Activated CD4-positive, alpha-beta T cell treated with anti-CD3 and anti-CD28 coated beads, Interleukin-2, amount 10 ng/mL, durations not matched to agents 7 days and 5 days (primary cell): ENCODE measurements around the gene CGN. TPM values are rescaled to one million over a fixed set of nuclear protein-coding genes. Genes with fewer than 3 reads are reported as not detected.
"Not testable (repeated sequence)": the region's sequence is repeated elsewhere in the genome, so short reads cannot be mapped to it uniquely, and the experiment has no call there.

Experiments used
- CTCF ChIA-PET: fragments of 350-600 bp; sonication (Branson Sonifier 250); formaldehyde crosslinking; loops from one replicate; lab custom pipeline; 2021; ENCODE audit warnings: antibody characterized with exemption; lab: Charles Lee
- POLR2A ChIA-PET: fragments of 350-600 bp; sonication (Branson Sonifier 250); formaldehyde crosslinking; loops from one replicate; lab custom pipeline; 2021; ENCODE audit warnings: antibody characterized with exemption; lab: Charles Lee
- DNase-seq: peaks from one replicate; pipeline ENCODE4 v3.0.0-alpha.2; 2020
- H3K27ac Mint-ChIP-seq: one replicate; pipeline ENCODE4 v1.8.0; 2021; ENCODE audit warnings: mild to moderate bottlenecking, moderate library complexity, mixed read lengths
- H3K27me3 Mint-ChIP-seq: one replicate; pipeline ENCODE4 v1.8.0; 2021; ENCODE audit warnings: mixed read lengths
- H3K36me3 Mint-ChIP-seq: one replicate; pipeline ENCODE4 v1.8.0; 2021; ENCODE audit warnings: low read depth, mixed read lengths
- H3K4me1 Mint-ChIP-seq: one replicate; pipeline ENCODE4 v1.8.0; 2021; ENCODE audit warnings: mixed read lengths
- H3K4me3 Mint-ChIP-seq: one replicate; pipeline ENCODE4 v1.8.0; 2021; ENCODE audit warnings: mild to moderate bottlenecking, moderate library complexity, mixed read lengths
- H3K9me3 Mint-ChIP-seq: one replicate; pipeline ENCODE4 v1.8.0; 2021; ENCODE audit warnings: mixed read lengths
- total RNA-seq, 2 experiments: library from RNA; stranded (reverse); gene quantifications; one replicate each; pipeline ENCODE4 v1.2.3, GENCODE V29; 2021

Gene CGN
- total RNA-seq, 2 experiments from 2014 or later, result 0.17 to 0.30 TPM

DNA sequence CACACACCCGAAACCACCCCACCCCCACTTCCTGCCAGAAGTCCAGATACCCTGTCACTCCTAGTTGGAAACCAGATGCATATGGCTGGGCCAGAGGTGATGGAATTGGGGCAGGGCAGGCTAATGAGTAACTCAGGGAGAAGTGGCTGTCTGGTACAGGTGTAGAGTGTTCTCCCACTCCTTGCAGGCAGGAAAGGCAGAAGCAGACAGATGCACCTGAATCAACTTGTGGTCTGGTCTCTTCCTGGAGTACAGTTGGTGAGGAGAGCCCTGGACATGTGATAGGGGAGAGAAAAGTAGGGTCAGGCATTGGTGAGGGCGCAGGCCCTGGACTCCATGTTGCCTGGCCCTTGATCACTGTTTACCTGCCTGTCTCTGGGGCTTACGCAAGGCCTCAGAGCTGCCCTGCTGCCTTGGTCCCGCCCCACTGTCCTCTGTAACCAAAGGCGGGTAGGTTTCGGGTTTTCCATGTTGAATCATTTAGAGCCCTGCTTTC is 2.5 kb downstream of the CGN start:
- POLR2A ChIA-PET, result no interaction called here
- Mint-ChIP-seq H3K27ac (no peak overlapping the region), H3K36me3 (no peaks in the 10 kb centered on the region), H3K9me3 (no peaks in the 10 kb centered on the region), H3K27me3 (peaks cover 2% of the 10 kb centered on the region), H3K4me3 (no peak overlapping the region), H3K4me1 (peaks cover 29% of the 10 kb centered on the region)
- no peak for DNase-seq
- CTCF ChIA-PET, result interaction anchor here (0.7 to 2.1 kb wide), 2 partner anchors 11 to 29 kb away, joined by 3 to 6 read pairs; no protein-coding TSS in a partner anchor

DNA sequence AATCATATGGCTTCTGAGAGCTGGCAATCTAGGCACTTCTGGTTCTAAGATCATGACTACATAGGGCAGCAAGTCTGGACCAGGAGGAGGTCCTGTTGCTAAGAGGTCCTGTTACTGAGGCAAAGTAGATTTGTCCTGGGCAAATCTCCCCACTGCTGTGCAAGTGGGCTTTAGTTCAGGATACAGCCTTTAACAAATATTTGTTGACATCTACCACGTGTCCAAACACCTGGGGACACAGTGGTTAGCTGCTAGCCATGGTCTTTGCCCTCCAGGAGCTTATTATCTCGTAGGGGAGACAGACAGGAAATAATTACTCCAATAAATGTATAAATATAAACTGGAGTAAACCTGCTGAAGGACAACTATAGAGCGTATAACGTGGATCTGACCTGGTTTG is 3.2 kb downstream of the CGN start:
- H3K27me3 Mint-ChIP-seq, result peaks cover 2% of the 10 kb centered on the region
- H3K9me3 Mint-ChIP-seq, result no peaks in the 10 kb centered on the region
- no peak overlapping the region for H3K4me3 Mint-ChIP-seq
- H3K27ac Mint-ChIP-seq, result no peak overlapping the region
- CTCF ChIA-PET, result interaction anchor here (2.1 kb wide), 1 partner anchor 12 kb away, joined by 6 read pairs; no protein-coding TSS in a partner anchor
- POLR2A ChIA-PET, result no interaction called here
- no peaks in the 10 kb centered on the region for H3K36me3 Mint-ChIP-seq
- DNase-seq, result no peak
- peaks cover 29% of the 10 kb centered on the region for H3K4me1 Mint-ChIP-seq

DNA sequence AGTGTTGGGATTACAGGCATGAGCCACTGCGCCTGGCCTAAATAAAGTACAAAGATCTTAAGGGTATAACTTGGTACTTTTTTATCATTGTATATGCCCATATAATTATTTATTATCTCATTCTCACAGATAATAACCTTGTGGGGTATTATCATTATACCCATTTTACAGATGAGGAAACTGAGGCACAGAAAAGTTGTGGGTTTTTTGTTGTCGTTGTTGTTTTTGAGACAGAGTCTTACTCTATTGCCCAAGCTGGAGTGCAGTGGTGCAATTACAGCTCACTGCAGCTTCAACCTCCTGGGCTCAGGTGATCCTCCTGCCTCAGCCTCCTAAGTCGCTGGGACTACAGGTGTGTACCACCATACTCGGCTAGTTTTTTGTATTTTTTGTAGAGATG is 4.1 kb downstream of the CGN start:
- H3K36me3 Mint-ChIP-seq, result no peaks in the 10 kb centered on the region
- H3K4me3 Mint-ChIP-seq, result no peak overlapping the region
- POLR2A ChIA-PET, result no interaction called here
- DNase-seq, result no peak
- H3K9me3 Mint-ChIP-seq, result no peaks in the 10 kb centered on the region
- peaks cover 30% of the 10 kb centered on the region for H3K4me1 Mint-ChIP-seq
- CTCF ChIA-PET, result interaction anchor here (2.1 kb wide), 1 partner anchor 13 kb away, joined by 6 read pairs; no protein-coding TSS in a partner anchor
- H3K27me3 Mint-ChIP-seq, result peaks cover 2% of the 10 kb centered on the region
- H3K27ac Mint-ChIP-seq, result no peak overlapping the region

DNA sequence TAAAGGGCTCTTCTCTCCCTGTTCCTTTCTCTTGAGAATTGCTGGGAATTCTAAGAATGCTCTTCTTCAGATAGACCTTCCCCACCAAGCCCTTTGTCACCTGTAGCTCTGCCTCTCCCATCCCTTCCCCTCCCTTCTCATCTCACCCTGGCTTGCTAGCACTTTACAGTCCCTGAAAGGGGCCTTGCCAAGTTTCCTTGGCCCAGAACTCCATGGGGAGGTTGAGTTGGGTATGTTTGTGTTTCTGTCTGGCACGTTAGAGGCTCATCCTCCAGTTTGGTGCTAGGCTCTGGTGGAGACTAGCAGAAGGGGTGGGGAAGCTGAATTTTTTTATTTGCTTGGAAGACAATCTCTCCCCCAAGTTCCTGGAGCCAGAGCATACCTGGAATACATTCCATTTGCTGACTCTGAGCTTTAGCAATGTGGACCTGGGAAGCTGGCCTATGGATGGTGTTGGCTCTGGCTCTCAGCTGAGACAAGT is 4.9 kb downstream of the CGN start:
- DNase-seq, result no peak
- Mint-ChIP-seq H3K36me3 (no peaks in the 10 kb centered on the region), H3K27ac (no peak overlapping the region), H3K4me3 (no peak overlapping the region), H3K4me1 (peaks cover 27% of the 10 kb centered on the region), H3K9me3 (no peaks in the 10 kb centered on the region), H3K27me3 (no peaks in the 10 kb centered on the region)
- ChIA-PET POLR2A (no interaction called here), CTCF (no interaction called here)

DNA sequence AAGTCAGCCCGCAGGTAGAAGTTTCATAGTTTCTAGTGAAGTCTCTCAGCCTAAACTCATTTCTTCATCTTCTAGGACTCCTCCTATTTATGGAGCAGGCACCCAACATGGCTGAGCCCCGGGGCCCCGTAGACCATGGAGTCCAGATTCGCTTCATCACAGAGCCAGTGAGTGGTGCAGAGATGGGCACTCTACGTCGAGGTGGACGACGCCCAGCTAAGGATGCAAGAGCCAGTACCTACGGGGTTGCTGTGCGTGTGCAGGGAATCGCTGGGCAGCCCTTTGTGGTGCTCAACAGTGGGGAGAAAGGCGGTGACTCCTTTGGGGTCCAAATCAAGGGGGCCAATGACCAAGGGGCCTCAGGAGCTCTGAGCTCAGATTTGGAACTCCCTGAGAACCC is 7.2 kb downstream of the CGN start:
- ChIA-PET CTCF (interaction anchor here (0.6 kb wide), 1 partner anchor 46 kb away, joined by 4 read pairs; no protein-coding TSS in a partner anchor), POLR2A (no interaction called here)
- H3K4me3 Mint-ChIP-seq, result no peak overlapping the region
- H3K9me3 Mint-ChIP-seq, result no peaks in the 10 kb centered on the region
- H3K4me1 Mint-ChIP-seq, result peaks cover 11% of the 10 kb centered on the region
- no peaks in the 10 kb centered on the region for H3K27me3 Mint-ChIP-seq
- no peak overlapping the region for H3K27ac Mint-ChIP-seq
- no peak for DNase-seq
- no peaks in the 10 kb centered on the region for H3K36me3 Mint-ChIP-seq

DNA sequence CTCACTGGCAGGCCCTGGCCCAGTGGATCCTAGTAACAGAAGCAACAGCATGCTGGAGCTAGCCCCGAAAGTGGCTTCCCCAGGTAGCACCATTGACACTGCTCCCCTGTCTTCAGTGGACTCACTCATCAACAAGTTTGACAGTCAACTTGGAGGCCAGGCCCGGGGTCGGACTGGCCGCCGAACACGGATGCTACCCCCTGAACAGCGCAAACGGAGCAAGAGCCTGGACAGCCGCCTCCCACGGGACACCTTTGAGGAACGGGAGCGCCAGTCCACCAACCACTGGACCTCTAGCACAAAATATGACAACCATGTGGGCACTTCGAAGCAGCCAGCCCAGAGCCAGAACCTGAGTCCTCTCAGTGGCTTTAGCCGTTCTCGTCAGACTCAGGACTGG is 7.7 kb downstream of the CGN start:
- POLR2A ChIA-PET, result no interaction called here
- no peak for DNase-seq
- H3K27ac Mint-ChIP-seq, result no peak overlapping the region
- CTCF ChIA-PET, result interaction anchor here (1.4 kb wide), 1 partner anchor 106 kb away, joined by 4 read pairs; no protein-coding TSS in a partner anchor
- no peak overlapping the region for H3K4me3 Mint-ChIP-seq
- no peaks in the 10 kb centered on the region for H3K9me3 Mint-ChIP-seq
- H3K36me3 Mint-ChIP-seq, result no peaks in the 10 kb centered on the region
- peaks cover 6% of the 10 kb centered on the region for H3K4me1 Mint-ChIP-seq
- H3K27me3 Mint-ChIP-seq, result no peaks in the 10 kb centered on the region

DNA sequence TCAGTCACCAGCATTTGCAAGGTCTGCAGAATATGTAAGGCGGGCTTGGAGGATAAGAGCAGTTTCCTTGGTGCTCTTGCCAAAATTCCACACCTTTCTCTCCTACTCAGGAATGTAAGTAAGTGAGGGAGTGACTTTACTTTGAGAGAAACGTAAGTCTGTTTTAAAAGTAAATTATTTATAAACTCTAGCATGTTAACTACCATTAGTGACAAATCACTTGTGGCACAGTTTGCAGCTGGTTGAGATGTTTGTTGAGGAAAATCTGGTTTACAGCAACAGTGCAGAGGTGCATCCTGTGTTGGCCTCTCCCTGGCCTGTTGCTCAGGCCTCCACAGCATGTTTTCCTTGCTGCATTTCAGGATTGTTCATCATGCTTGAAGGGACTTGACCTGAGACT is 8.5 kb downstream of the CGN start:
- DNase-seq, result no peak
- H3K36me3 Mint-ChIP-seq, result no peaks in the 10 kb centered on the region
- no peak overlapping the region for H3K4me3 Mint-ChIP-seq
- no peaks in the 10 kb centered on the region for H3K9me3 Mint-ChIP-seq
- H3K4me1 Mint-ChIP-seq, result peaks cover 4% of the 10 kb centered on the region
- H3K27ac Mint-ChIP-seq, result no peak overlapping the region
- ChIA-PET CTCF (interaction anchor here (0.7 to 1.4 kb wide), 4 partner anchors 74 to 154 kb away, joined by 3 to 6 read pairs (median 4); no protein-coding TSS in a partner anchor), POLR2A (no interaction called here)
- H3K27me3 Mint-ChIP-seq, result no peaks in the 10 kb centered on the region

DNA sequence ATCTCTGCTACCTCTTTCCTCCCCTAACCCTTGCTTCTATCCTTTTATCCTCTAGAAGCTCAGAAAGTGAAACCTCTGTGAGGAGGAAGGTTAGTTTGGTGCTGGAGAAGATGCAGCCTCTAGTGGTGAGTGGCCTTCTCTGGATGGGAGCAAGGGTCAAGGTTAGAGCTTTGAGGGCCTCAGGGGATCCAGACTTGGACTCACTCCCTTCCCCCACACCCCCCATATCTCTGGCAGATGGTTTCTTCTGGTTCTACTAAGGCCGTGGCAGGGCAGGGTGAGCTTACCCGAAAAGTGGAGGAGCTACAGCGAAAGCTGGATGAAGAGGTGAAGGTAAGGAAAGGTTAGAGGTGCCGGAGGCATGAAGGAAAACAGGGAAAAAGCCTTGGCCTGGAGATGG is 9.2 kb downstream of the CGN start:
- DNase-seq, result no peak
- Mint-ChIP-seq H3K27ac (no peak overlapping the region), H3K4me1 (peaks cover 4% of the 10 kb centered on the region), H3K27me3 (no peaks in the 10 kb centered on the region), H3K9me3 (no peaks in the 10 kb centered on the region), H3K36me3 (no peaks in the 10 kb centered on the region), H3K4me3 (no peak overlapping the region)
- POLR2A ChIA-PET, result no interaction called here
- CTCF ChIA-PET, result interaction anchor here (0.8 to 1.4 kb wide), 5 partner anchors 9 to 104 kb away, joined by 3 to 4 read pairs (median 4); no protein-coding TSS in a partner anchor

DNA sequence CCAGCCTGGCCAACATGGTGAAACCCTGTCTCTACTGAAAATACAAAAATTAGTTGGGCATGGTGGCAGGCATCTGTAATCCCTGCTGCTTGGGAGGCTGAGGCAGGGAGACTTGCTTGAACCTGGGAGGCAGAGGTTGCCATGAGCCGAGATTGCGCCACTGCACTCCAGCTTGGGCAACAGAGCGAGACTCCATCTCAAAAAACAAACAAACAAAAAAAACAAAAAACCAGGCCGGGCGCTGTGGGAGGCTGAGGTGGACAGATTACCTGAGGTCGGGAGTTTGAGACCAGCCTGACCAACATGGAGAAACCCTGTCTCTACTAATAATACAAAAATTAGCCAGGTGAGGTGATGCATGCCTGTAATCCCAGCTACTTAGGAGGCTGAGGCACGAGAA is 11.2 kb downstream of the CGN start:
- POLR2A ChIA-PET, H3K9me3 Mint-ChIP-seq, DNase-seq, H3K27me3 Mint-ChIP-seq, H3K4me1 Mint-ChIP-seq, H3K4me3 Mint-ChIP-seq, H3K36me3 Mint-ChIP-seq, H3K27ac Mint-ChIP-seq: not testable (repeated sequence)
- CTCF ChIA-PET, result interaction anchor here (1.1 kb wide), 1 partner anchor 11 kb away, joined by 5 read pairs; no protein-coding TSS in a partner anchor

DNA sequence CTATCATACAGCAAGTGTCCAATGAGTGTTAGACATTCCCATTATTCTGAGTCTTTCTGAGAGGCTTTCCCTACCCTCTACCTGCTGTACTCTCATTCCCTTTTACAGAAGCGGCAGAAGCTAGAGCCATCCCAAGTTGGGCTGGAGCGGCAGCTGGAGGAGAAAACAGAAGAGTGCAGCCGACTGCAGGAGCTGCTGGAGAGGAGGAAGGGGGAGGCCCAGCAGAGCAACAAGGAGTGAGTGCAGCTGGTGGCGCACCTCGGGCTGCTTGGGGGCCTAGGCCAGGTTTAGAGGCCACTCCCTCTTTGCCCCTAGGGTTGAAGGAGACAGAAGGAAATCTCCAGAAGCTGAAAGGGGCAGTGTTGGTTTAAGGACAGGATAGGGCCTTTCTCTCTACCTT is 12.1 kb downstream of the CGN start:
- H3K27ac Mint-ChIP-seq, result no peak overlapping the region
- CTCF ChIA-PET, result interaction anchor here (1.4 kb wide), 1 partner anchor 9 kb away, joined by 3 read pairs; no protein-coding TSS in a partner anchor
- no peak for DNase-seq
- H3K9me3 Mint-ChIP-seq, result no peaks in the 10 kb centered on the region
- H3K4me3 Mint-ChIP-seq, result no peak overlapping the region
- no peaks in the 10 kb centered on the region for H3K27me3 Mint-ChIP-seq
- POLR2A ChIA-PET, result no interaction called here
- H3K4me1 Mint-ChIP-seq, result peaks cover 4% of the 10 kb centered on the region
- no peaks in the 10 kb centered on the region for H3K36me3 Mint-ChIP-seq

DNA sequence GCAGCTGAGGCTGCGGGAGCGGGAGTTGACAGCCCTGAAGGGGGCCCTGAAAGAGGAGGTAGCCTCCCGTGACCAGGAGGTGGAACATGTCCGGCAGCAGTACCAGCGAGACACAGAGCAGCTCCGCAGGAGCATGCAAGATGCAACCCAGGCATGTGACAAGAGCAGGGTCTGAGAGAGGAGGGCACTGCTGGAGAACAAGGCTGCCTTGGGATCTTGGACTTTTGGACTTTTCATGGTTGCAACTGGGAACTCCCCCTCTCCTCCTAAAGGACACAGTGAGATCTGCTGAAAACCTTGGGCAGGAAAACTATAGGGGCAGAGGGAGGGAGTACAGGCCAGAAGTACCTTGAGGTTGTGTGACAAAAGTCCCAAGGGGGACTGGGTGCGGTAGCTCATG is 13.5 kb downstream of the CGN start:
- Mint-ChIP-seq H3K4me3 (no peak overlapping the region), H3K4me1 (peaks cover 4% of the 10 kb centered on the region), H3K27ac (no peak overlapping the region), H3K9me3 (no peaks in the 10 kb centered on the region), H3K36me3 (no peaks in the 10 kb centered on the region), H3K27me3 (no peaks in the 10 kb centered on the region)
- ChIA-PET POLR2A (no interaction called here), CTCF (interaction anchor here (1.4 kb wide), 1 partner anchor 8 kb away, joined by 3 read pairs; no protein-coding TSS in a partner anchor)
- DNase-seq, result no peak

DNA sequence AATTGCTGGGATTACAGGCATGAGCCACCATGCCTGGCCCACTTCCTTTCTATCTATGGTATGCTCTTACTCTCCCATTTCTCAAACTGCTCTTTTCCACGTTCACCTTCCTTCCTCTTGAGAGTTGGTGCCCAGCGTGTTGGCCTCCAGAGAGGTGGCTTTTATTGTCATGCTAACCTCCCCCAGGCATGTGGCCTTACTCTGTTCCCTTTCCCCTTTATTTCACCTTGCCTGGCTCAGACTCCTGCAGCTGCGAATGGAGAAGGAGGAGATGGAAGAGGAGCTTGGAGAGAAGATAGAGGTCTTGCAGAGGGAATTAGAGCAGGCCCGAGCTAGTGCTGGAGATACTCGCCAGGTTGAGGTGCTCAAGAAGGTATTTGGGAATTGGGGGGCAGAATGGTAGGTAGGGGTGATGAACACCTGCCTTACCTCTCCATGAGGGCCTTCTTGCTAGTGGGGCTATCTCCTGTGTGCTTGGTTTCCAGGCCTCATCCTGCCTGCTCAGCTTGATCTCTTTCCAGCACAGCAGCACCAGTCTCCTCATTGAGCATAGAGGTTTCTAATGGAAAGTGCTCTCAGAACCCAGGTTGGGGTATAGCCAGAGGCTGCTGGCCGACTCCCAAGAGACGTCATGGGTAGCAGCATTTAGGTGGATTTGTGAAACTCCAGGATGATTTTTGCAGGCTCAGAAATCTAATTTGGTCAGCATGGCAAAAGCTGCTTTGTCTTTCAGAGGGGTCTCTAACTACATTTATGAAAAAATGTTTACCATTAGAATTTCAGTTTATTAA is 15.7 kb downstream of the CGN start:
- Mint-ChIP-seq H3K27ac (no peak overlapping the region), H3K36me3 (no peaks in the 10 kb centered on the region), H3K4me3 (no peak overlapping the region), H3K27me3 (no peaks in the 10 kb centered on the region), H3K9me3 (no peaks in the 10 kb centered on the region), H3K4me1 (no peaks in the 10 kb centered on the region)
- ChIA-PET POLR2A (no interaction called here), CTCF (interaction anchor here (1.3 kb wide), 1 partner anchor 13 kb away, joined by 4 read pairs; the partner anchor contains the start of gene TUFT1)
- DNase-seq, result no peak

DNA sequence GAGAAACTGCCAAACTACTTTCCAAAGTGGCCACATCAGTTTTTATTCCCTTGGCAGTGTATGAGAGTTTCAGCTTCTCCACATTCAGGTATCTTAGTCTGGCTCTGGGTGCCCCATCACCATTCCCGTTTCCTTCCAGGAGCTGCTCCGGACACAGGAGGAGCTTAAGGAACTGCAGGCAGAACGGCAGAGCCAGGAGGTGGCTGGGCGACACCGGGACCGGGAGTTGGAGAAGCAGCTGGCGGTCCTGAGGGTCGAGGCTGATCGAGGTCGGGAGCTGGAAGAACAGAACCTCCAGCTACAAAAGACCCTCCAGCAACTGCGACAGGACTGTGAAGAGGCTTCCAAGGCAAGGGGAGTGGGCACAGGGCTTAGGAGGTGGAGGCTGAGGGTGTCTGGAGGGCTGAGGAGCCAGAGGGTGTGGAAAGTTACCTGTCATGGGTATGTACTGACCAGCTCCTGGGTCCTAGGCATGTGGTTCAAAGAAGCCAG is 18.1 kb downstream of the CGN start:
- H3K27me3 Mint-ChIP-seq, result no peaks in the 10 kb centered on the region
- POLR2A ChIA-PET, result no interaction called here
- no peaks in the 10 kb centered on the region for H3K9me3 Mint-ChIP-seq
- CTCF ChIA-PET, result interaction anchor here (0.5 to 1.7 kb wide), 4 partner anchors 9 to 451 kb away, joined by 3 to 4 read pairs (median 4); no protein-coding TSS in a partner anchor
- no peak overlapping the region for H3K27ac Mint-ChIP-seq
- no peaks in the 10 kb centered on the region for H3K36me3 Mint-ChIP-seq
- no peaks in the 10 kb centered on the region for H3K4me1 Mint-ChIP-seq
- no peak for DNase-seq
- H3K4me3 Mint-ChIP-seq, result no peak overlapping the region
